Astrocyte of the cerebellum (primary cell): ENCODE data around the gene CHP1.
"Not testable (repeated sequence)": the region's sequence is repeated elsewhere in the genome, so short reads cannot be mapped to it uniquely, and the experiment has no call there.

Experiments used
- DNase-seq: peaks from one replicate; pipeline ENCODE4 v3.0.0-alpha.2; 2011; ENCODE audit warnings: low read depth
- H3K4me3 ChIP-seq: 2 replicates; pipeline ENCODE4 v1.5.1; 2011; ENCODE audit warnings: mild to moderate bottlenecking, low read depth, low read length, moderate library complexity
- CTCF ChIP-seq: IDR thresholded peaks from 2 replicates; pipeline ENCODE4 v1.5.1; 2012; ENCODE audit warnings: low read length, low read depth, moderate library complexity, mild to moderate bottlenecking; ENCODE audit errors: missing control alignments
- in situ Hi-C: cut with HindIII; loops from 2 replicates; pipeline ENCODE4 v1.10.0; 2017; ENCODE audit warnings: low sequenced_read_pairs

Gene CHP1

GRCh38 chr15:41251411-41251810 is 20.3 kb downstream of the CHP1 start:
- DNase-seq: no peak

GRCh38 chr15:41254560-41254959 is 23.5 kb downstream of the CHP1 start:
- in situ Hi-C loops: no loop called here
- TF ChIP-seq CTCF: no peak
- DNase-seq: no peak
- no peak overlapping the region for H3K4me3 ChIP-seq

More at GRCh38 chr15:41251411-41251810, 20.3 kb downstream of the CHP1 start:
- TF ChIP-seq CTCF: no peak
- in situ Hi-C loops: no loop called here
- H3K4me3 ChIP-seq: no peak overlapping the region

- in situ Hi-C loops: no loop called here
- H3K4me3 ChIP-seq: no peak overlapping the region
- no peak for DNase-seq
- TF ChIP-seq CTCF: no peak
These were observed 25.0 kb downstream of the CHP1 start for GRCh38 chr15:41256103-41256502.

GRCh38 chr15:41256577-41257038 is 25.5 kb downstream of the CHP1 start:
- no peak for TF ChIP-seq CTCF
- in situ Hi-C loops: no loop called here
- no peak overlapping the region for H3K4me3 ChIP-seq
- DNase-seq: no peak

GRCh38 chr15:41258750-41259471 is 27.8 kb downstream of the CHP1 start:
- no peak for TF ChIP-seq CTCF
- no peak overlapping the region for H3K4me3 ChIP-seq
- in situ Hi-C loops: no loop called here
- DNase-seq: peak; percentile 23

- no peak for DNase-seq
- no peak overlapping the region for H3K4me3 ChIP-seq
- in situ Hi-C loops: no loop called here
- TF ChIP-seq CTCF: no peak
These were observed 28.6 kb downstream of the CHP1 start for GRCh38 chr15:41259546-41260189.

- H3K4me3 ChIP-seq, DNase-seq, in situ Hi-C loops: not testable (repeated sequence)
These were observed 29.9 kb downstream of the CHP1 start for GRCh38 chr15:41260924-41261323.
